DMS53 treated with DMSO at 0.1 percent for 48 hours (cell line): ENCODE measurements around the gene LRRC10B.

ENCODE experiments used
- DNase-seq: peaks from one replicate; lab custom pipeline; 2025; ENCODE audit not compliant: unreplicated experiment; lab: John Stamatoyannopoulos, UW

The LRRC10B gene

GRCh38 chr11:61544466-61544865 is 35.9 kb downstream of the LRRC10B start:
- no peak for DNase-seq

GRCh38 chr11:61545341-61545740 is 36.8 kb downstream of the LRRC10B start:
- peak; percentile 6 for DNase-seq

GRCh38 chr11:61545921-61546320 is 37.4 kb downstream of the LRRC10B start:
- no peak for DNase-seq

GRCh38 chr11:61546663-61547062 is 38.1 kb downstream of the LRRC10B start:
- DNase-seq: no peak

- no peak for DNase-seq
Observed at GRCh38 chr11:61547246-61547645, 38.7 kb downstream of the LRRC10B start.

- DNase-seq: no peak
Observed at GRCh38 chr11:61549177-61549576, 40.6 kb downstream of the LRRC10B start.

GRCh38 chr11:61549662-61550568 is 41.4 kb downstream of the LRRC10B start:
- no peak for DNase-seq

- no peak for DNase-seq
Observed at GRCh38 chr11:61550665-61551227, 42.2 kb downstream of the LRRC10B start.

GRCh38 chr11:61551634-61552033 is 43.1 kb downstream of the LRRC10B start:
- no peak for DNase-seq

- DNase-seq: no peak
Observed at GRCh38 chr11:61552108-61552635, 43.6 kb downstream of the LRRC10B start.

GRCh38 chr11:61553373-61554171 is 45.0 kb downstream of the LRRC10B start:
- peak; percentile 91 for DNase-seq

GRCh38 chr11:61554172-61554988 is 45.8 kb downstream of the LRRC10B start:
- no peak for DNase-seq

- DNase-seq: no peak
Observed at GRCh38 chr11:61555051-61555969, 46.8 kb downstream of the LRRC10B start.

GRCh38 chr11:61555978-61556377 is 47.4 kb downstream of the LRRC10B start:
- DNase-seq: no peak

- DNase-seq: no peak
Observed at GRCh38 chr11:61556621-61557020, 48.1 kb downstream of the LRRC10B start.
